Choroid plexus epithelial cell (primary cell): ENCODE results near the gene TP63.

Source experiments
- DNase-seq: peaks from one replicate; pipeline ENCODE4 v3.0.0-alpha.2; 2010; ENCODE audit warnings: low read depth
- H3K4me3 ChIP-seq: 2 replicates; pipeline ENCODE4 v1.5.1; 2011; ENCODE audit warnings: low read depth, mild to moderate bottlenecking, control low read depth, low read length, moderate library complexity
- TF ChIP-seq, protein P1 (sequence below): conservative IDR thresholded peaks from 2 replicates; pipeline ENCODE4 v1.5.1; 2011; ENCODE audit warnings: low read depth, mild to moderate bottlenecking, control low read depth, inconsistent platforms, low read length, moderate library complexity

TP63 gene

DNA sequence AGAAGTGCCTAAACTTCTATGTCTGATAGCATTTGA is at the start of gene TP63:
Gene TP63, plus strand, starts transcription at position 17 of the 36 bp plus-strand sequence. CDS start 127 bp downstream, outside the sequence.
- TF ChIP-seq, protein P1, sequence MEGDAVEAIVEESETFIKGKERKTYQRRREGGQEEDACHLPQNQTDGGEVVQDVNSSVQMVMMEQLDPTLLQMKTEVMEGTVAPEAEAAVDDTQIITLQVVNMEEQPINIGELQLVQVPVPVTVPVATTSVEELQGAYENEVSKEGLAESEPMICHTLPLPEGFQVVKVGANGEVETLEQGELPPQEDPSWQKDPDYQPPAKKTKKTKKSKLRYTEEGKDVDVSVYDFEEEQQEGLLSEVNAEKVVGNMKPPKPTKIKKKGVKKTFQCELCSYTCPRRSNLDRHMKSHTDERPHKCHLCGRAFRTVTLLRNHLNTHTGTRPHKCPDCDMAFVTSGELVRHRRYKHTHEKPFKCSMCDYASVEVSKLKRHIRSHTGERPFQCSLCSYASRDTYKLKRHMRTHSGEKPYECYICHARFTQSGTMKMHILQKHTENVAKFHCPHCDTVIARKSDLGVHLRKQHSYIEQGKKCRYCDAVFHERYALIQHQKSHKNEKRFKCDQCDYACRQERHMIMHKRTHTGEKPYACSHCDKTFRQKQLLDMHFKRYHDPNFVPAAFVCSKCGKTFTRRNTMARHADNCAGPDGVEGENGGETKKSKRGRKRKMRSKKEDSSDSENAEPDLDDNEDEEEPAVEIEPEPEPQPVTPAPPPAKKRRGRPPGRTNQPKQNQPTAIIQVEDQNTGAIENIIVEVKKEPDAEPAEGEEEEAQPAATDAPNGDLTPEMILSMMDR, result no peak
- DNase-seq, result no peak
- no peak within 1 kb of the TSS for H3K4me3 ChIP-seq

DNA sequence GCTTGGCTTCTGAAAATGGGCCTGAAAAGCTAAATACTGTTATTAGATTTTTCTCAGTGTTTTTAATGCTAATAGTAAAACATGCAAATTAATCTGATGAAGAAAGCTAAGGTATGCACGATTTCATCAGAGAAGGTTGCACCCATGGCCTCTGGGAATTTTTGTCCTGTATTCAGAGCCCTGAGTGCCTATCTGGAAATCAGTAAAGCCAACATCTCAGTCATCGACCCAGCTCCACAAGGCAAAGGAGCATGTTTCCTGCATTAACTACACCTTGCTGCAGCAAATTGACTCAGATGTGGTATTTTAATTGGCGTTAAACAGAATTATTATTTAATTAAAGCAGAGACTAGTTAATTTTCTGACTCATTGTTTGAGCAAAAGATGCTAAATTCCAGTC is 49.0 kb upstream of the TP63 start:
- DNase-seq, result no peak
- no peak overlapping the region for H3K4me3 ChIP-seq
- TF ChIP-seq, protein P1, result no peak

DNA sequence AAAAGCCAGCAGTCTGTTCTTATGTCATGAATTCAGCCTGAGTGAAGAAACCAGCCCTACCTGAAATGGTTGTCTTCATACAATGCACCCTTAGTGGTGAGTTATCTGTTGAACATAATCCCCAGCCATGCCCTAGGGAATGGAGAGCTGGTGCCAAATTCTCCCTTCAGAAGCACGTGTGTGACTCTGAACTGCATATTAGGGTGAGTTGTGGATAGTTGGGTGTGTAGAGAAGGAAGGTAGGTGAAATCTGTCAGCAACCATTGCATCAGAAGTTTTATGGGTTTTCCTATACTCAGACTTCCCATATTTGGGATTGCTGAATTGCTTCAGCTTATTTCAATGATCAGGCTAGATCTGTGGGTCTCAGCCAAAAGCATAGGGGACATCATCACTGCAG is 46.5 kb upstream of the TP63 start:
- DNase-seq, result no peak
- TF ChIP-seq, protein P1, result no peak
- no peak overlapping the region for H3K4me3 ChIP-seq

DNA sequence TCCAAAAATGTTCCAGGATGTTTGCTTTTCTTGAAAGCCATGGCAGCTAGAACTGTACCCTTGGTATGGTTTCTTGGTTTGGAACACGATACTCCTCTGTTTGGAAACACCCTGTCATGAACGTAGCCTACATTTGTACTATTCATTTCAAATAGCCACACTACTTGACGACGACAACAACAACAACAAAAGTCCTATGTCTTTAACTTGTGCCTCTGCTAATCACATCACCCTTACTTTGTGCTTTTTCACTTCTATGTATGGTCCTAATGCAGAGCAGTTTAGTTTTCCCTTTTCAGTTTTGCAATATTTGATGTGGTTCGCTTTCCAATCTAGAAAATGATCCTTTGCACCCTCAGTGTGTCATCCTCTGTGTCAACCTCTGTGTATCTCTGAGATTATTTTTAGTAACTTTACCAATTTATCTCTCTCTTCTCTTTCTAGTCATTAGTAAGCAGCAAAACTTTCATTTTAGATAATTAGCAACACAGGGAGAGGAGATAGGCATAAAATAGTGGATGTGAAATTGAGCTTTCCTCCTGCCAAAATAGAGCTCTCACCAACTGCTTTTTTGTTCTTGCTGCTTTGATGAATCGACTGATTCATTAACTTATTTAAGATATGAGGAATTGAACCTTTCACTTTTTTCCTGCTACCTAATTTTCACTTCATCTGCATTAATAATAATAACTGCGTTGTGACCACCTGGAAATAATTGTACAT is 44.1 kb upstream of the TP63 start:
- TF ChIP-seq, protein P1, result no peak
- DNase-seq, result no peak
- no peak overlapping the region for H3K4me3 ChIP-seq

DNA sequence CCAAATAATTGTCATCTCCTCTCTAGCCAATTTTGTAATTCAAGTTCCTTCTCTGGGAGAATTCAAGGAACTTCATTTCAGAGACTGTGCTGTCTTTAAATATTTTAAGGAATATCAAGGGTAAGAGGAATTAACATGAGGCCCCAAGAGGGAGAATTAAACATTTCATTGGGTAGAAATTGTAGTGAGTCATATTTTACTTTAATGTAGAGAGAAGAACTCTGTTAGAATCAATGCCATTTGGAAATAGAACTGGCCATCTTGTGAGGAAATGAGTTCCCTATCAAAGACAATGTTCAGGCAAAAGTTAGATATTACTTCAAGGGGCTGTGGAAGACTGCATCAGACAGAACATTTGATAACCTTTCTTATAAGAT is 43.5 kb upstream of the TP63 start:
- H3K4me3 ChIP-seq, result no peak overlapping the region
- DNase-seq, result no peak
- TF ChIP-seq, protein P1, result no peak

DNA sequence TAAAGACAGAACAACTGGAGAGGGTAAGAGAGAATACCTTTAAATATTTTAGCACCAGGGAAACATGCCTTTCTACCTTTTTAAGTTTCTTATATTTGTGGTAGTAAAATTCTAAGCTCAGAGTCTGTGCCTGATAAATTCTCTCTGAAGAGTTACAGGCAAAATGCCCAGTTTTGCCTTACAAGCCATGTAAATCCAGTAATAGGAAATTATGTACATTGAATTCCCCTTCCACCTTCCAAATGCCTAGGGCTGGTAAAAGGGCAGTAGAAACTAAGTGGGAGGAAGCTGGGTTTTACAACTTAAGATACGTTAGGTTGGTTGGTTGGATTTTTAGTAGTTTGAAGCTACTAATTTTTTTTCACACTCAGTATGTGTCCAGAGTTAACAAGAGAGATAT is 43.1 kb upstream of the TP63 start:
- TF ChIP-seq, protein P1, result no peak
- H3K4me3 ChIP-seq, result no peak overlapping the region
- DNase-seq, result peak; percentile 52

DNA sequence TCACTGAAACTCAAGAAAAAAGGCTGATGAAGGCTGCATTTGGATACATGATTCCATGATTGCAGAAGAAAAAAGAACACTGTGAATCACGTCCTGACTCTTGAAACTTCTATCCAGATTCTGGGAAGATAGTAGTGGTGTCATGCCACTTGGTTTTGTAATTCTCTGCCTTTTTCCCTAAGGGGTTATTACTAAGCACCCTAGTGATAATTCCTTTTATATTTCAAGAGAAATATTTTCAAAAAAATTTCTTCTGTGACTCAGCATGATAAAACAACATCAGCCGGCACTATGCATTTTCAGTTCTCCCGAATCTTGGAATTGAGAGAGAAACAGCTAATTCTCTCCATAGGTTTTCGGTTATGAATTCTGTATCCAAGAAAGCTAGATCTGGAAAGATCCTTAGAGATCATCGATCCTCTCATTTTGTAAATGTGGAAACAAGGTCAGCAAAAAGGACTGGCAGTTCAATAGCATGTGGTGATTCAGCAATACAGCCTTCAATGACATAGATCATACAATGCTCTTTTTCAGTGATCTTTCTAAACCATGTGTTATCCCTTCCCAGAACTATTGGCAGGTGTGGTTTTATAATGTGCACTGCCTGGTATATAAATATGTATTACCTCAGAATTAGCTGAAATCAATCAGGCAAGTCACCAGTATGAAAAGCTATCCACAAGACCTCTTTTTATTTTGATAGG is 42.6 kb upstream of the TP63 start:
- peak; percentile 67 for DNase-seq
- H3K4me3 ChIP-seq, result no peak overlapping the region
- TF ChIP-seq, protein P1, result no peak
